GM10266 (cell line): ENCODE measurements around the gene GPAT3.
"Not testable (repeated sequence)": the region's sequence is repeated elsewhere in the genome, so short reads cannot be mapped to it uniquely, and the experiment has no call there.

Experiments used
- DNase-seq: peaks from one replicate; pipeline ENCODE4 v3.0.0; 2012; ENCODE audit errors: extremely low spot score
- TF ChIP-seq, protein P1 (sequence below): IDR thresholded peaks from 2 replicates; pipeline ENCODE4 v1.5.1; 2012; ENCODE audit warnings: mild to moderate bottlenecking, low read depth; ENCODE audit not compliant: control insufficient read depth, insufficient read depth; ENCODE audit errors: missing control alignments

GPAT3 gene

DNA sequence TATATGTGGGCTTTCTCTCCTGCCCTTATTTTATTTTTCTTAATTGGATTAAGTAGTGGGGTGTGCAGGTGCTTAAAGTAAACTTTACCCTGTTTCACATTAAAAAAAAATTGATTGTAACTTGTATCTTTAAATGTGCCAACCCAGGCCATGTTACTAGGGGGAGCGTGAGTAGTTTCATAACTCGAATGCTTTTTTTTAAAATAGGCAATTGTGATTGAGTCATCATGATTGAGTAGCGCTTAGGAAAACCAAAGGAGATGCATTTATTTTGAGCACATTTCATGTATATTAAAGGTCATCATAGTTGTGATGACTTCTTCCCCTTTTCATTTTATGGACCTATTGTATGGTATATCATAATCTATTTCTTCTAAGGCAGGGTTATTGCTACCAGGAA lies 32.2 kb downstream of the GPAT3 start:
- TF ChIP-seq, protein P1, sequence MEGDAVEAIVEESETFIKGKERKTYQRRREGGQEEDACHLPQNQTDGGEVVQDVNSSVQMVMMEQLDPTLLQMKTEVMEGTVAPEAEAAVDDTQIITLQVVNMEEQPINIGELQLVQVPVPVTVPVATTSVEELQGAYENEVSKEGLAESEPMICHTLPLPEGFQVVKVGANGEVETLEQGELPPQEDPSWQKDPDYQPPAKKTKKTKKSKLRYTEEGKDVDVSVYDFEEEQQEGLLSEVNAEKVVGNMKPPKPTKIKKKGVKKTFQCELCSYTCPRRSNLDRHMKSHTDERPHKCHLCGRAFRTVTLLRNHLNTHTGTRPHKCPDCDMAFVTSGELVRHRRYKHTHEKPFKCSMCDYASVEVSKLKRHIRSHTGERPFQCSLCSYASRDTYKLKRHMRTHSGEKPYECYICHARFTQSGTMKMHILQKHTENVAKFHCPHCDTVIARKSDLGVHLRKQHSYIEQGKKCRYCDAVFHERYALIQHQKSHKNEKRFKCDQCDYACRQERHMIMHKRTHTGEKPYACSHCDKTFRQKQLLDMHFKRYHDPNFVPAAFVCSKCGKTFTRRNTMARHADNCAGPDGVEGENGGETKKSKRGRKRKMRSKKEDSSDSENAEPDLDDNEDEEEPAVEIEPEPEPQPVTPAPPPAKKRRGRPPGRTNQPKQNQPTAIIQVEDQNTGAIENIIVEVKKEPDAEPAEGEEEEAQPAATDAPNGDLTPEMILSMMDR = no peak
- DNase-seq = no peak

DNA sequence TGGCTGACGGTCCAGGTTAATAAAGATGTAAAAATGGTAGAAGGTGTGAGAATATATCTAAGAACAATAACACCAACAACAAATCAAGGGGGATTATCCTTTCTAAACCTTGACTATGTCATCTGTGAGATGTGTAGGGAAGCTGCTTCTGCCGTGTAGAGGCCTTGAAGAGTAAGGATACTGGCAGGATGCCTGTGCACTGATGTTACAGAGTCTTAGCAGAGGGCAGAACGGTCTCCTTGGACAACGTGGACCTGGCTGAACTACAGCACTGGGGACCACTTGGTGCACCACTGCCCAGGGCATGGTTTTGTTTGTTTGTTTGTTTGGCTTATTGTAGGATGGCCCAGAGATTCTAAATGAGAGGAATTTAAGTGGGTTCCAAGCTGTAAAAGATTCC lies 33.5 kb downstream of the GPAT3 start:
- DNase-seq = no peak
- TF ChIP-seq, protein P1 = no peak

DNA sequence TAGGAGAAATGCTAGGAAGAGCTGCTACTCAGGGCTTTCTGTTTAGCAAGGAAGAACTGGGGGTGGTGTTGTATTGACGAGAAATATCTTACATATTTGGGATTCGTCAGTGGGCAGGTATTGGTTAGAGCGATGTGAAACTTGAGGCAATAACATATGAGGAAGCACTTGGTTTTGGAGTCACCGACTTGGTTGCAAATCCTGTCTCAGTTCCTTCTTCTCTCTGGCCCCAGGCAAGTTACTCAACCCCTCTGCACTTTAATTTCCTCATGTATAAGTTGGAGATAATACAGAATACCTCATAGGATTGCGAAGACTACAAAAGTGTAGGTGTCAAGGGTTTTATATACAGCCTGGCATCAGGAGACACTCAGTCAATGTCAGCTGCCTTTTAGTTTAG lies 34.1 kb downstream of the GPAT3 start:
- TF ChIP-seq, protein P1 = no peak
- DNase-seq = no peak

DNA sequence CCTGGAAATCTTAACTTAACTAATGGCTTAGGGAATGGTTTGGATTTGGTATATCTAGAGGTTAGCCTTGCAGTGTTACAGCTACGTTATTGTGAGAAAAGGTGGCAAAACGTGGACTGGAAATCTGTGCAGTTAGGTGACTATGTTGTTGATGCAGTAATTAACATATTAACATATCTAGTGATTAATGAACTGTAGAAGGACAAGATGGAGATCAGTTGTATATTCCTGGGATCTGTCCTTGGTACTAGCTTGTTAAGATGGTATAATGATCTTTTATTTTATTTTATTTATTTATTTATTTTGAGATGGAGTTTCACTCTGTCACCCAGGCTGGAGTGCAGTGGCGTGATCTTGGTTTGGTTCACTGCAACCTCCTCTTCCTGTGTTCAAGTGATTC lies 36.9 kb downstream of the GPAT3 start:
- TF ChIP-seq, protein P1 = no peak
- no peak for DNase-seq

DNA sequence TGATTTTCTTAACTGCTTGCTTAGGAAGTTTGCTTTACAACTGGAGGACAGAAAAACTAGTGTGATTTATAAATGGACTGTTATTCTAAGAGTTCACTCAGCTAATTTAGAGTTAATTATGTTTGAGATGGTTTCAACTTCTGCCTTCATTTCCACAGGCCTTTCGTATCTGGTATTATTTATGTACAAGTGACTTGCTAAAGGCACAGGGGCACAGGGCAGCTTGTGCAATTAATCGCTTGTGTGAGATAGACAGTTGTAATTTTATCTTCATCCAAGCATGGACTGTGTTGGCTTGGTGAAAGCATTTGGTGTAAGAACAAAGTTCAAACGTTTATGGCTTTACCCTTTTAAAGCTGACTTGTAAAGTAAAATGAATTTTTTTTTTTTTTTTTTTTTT lies 38.3 kb downstream of the GPAT3 start:
- TF ChIP-seq, protein P1 = no peak
- DNase-seq = no peak

DNA sequence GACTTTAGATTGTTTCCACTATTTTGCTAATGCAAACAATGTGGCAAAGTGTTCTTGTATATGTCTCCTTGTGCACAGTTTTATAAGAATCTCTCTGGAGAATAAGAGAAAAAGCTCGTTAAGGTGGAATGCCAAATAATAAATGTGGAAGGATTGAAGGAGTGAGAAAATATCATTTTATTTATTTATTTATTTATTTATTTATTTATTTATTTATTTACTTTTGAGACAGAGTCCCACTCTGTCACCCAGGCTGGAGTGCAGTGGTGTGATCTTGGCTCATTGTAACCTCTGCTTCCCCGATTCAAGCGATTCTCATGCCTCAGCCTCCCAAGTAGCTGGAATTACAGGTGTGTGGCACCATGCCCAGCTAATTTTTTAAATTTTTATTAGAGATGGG lies 40.3 kb downstream of the GPAT3 start:
- not testable (repeated sequence) for DNase-seq

DNA sequence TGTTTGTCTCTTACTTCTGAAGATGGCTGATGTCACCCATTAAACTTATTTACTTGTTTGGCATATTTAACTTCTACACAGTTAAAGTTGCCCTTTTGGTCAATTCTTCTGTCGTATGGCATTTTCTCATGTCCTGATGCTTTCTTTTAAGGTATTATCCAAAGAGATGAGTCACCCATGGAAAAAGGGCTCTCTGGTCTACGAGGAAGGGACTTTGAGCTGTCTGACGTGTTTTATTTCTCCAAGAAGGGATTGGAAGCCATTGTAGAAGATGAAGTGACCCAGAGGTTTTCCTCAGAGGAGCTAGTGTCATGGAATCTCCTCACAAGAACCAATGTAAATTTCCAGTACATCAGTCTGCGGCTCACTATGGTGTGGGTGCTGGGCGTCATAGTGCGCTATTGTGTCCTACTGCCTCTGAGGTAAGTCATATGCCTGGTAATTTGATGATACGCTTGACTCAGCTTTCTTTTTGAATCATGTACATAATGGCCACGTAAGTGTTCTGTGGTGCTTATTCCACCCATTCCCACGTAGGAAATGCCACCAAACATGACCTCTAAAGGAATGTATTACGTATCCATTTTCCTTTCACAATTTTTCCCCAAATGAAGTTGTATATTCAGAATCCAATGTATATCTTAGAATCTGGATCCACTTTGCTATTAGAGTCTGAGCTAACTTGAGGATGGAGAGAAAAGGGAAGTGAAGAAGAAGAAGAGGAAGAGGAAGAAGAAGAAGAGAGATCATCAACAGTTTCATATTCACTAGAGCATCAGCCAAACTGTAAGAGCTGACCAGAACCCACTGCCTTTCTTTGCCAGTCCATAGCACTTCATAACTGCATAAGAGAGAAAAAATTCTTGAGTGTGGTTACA lies 45.7 kb downstream of the GPAT3 start:
- DNase-seq = no peak

More for the DNA sequence above, 45.7 kb downstream of the GPAT3 start:
- TF ChIP-seq, protein P1 = no peak
